Measurements from ENCODE around the gene RRAGC.

- TF ChIP-seq CTCF (IDR thresholded peaks at IDR 0.05; ENCODE audit: insufficient read depth, low read length, poor library complexity, severe bottlenecking) (no peak), EZH2phosphoT487 (conservative IDR thresholded peaks at IDR 0.05; ENCODE audit: low read length) (no peak)
Observed at GRCh38 chr1:38827318-38827717, 32.3 kb downstream of the RRAGC start.

All from SU-DHL-6 (cell line).